Measurements from ENCODE around the gene ATAD3B. TPM values are rescaled to one million over a fixed set of nuclear protein-coding genes. Genes with fewer than 3 reads are reported as not detected.
"Not testable (repeated sequence)": the region's sequence is repeated elsewhere in the genome, so short reads cannot be mapped to it uniquely, and the experiment has no call there.

Gene ATAD3B
- total and polyA plus RNA-seq, 2 of the 4 experiments (the other 2 are of a cell fraction), result 13.8 to 29.0 TPM

- no CpG with 5 or more reads among the region's 34 CpGs for WGBS, 2 experiments (ENCODE audit: extremely low coverage in 2 of 2, insufficient read length in 1 of 2)
- ATAC-seq (ENCODE audit: low read depth); intact Hi-C loops (cut with micrococcal nuclease): not testable (repeated sequence)
These were observed 37.4 kb downstream of the ATAD3B start for GRCh38 chr1:1508775-1509464.

GRCh38 chr1:1509465-1509850, 37.9 kb downstream of the ATAD3B start:
- H2BK20ac ChIP-seq (ENCODE audit: low read depth, low read length); H2AK9ac ChIP-seq (replicated peaks; ENCODE audit: low read depth, low read length, poor library complexity); H4K91ac ChIP-seq (ENCODE audit: insufficient read depth, low read depth, low read length); intact Hi-C loops (cut with micrococcal nuclease); H3K56ac ChIP-seq (ENCODE audit: extremely low read depth, insufficient read depth, low read length); H2BK120ac ChIP-seq (ENCODE audit: low read depth, low read length); H3K4me3 ChIP-seq (ENCODE audit: insufficient read depth, low read depth, low read length); H2BK15ac ChIP-seq (ENCODE audit: low read depth, low read length); H4K5ac ChIP-seq (ENCODE audit: low read depth, low read length); H3K9me3 ChIP-seq (ENCODE audit: control insufficient read depth, insufficient read depth, low read length); H3K23ac ChIP-seq (ENCODE audit: low read depth, low read length); in situ Hi-C loops (cut with MboI; ENCODE audit: low sequenced_read_pairs); H3K14ac ChIP-seq (replicated peaks; ENCODE audit: low read depth, low read length); H3K9me1 ChIP-seq (ENCODE audit: insufficient read depth, low read length); H3K4me2 ChIP-seq (ENCODE audit: low read depth, low read length); H3K9ac ChIP-seq (ENCODE audit: low read depth, low read length); POLR2A ChIA-PET (ENCODE audit: unreplicated experiment); H3K36me3 ChIP-seq (ENCODE audit: control insufficient read depth, insufficient read depth, low read length); H3K18ac ChIP-seq (ENCODE audit: low read depth, low read length); dilution Hi-C loops (cut with HindIII; ENCODE audit: low sequenced_read_pairs, unreplicated experiment); BruUV-seq (replicated peaks); H3K4ac ChIP-seq (ENCODE audit: low read depth, low read length); ATAC-seq (ENCODE audit: low read depth); H2AK5ac ChIP-seq (ENCODE audit: low read depth, low read length); H4K8ac ChIP-seq (ENCODE audit: low read depth in 2 of 2, low read length in 2 of 2); H3K27ac ChIP-seq (ENCODE audit: insufficient read depth, low read length); H3K27me3 ChIP-seq (ENCODE audit: control insufficient read depth, insufficient read depth, low read length); DNase-seq; H2AFZ ChIP-seq (replicated peaks; ENCODE audit: low read length, poor library complexity); H3K4me1 ChIP-seq (ENCODE audit: control insufficient read depth, insufficient read depth, low read length); H2BK5ac ChIP-seq (ENCODE audit: low read depth, low read length, poor library complexity, severe bottlenecking); H4K20me1 ChIP-seq (ENCODE audit: insufficient read depth, low read length): not testable (repeated sequence)
- WGBS, 2 experiments (ENCODE audit: extremely low coverage in 2 of 2, insufficient read length in 1 of 2), result no CpG with 5 or more reads among the region's 21 CpGs
- CTCF ChIA-PET, result interaction anchor here (0.6 kb wide), 1 partner anchor 396 kb away, joined by 3 read pairs; no protein-coding TSS in a partner anchor
- H3K79me1 ChIP-seq (ENCODE audit: low read depth in 1 of 2, low read length in 2 of 2), result peaks cover 6 to 11% of the 10 kb centered on the region in 2 experiments; a peak in 3 of 4 replicates

More at GRCh38 chr1:1508775-1509464, 37.4 kb downstream of the ATAD3B start:
- H3K9me3 ChIP-seq (ENCODE audit: control insufficient read depth, insufficient read depth, low read length); DNase-seq; H2BK5ac ChIP-seq (ENCODE audit: low read depth, low read length, poor library complexity, severe bottlenecking); in situ Hi-C loops (cut with MboI; ENCODE audit: low sequenced_read_pairs); H3K4me2 ChIP-seq (ENCODE audit: low read depth, low read length); H3K4ac ChIP-seq (ENCODE audit: low read depth, low read length); H3K4me3 ChIP-seq (ENCODE audit: insufficient read depth, low read depth, low read length); H3K36me3 ChIP-seq (ENCODE audit: control insufficient read depth, insufficient read depth, low read length); H2BK15ac ChIP-seq (ENCODE audit: low read depth, low read length); H3K56ac ChIP-seq (ENCODE audit: extremely low read depth, insufficient read depth, low read length); H3K23ac ChIP-seq (ENCODE audit: low read depth, low read length); H2BK120ac ChIP-seq (ENCODE audit: low read depth, low read length); H3K18ac ChIP-seq (ENCODE audit: low read depth, low read length); H3K9ac ChIP-seq (ENCODE audit: low read depth, low read length); H4K20me1 ChIP-seq (ENCODE audit: insufficient read depth, low read length); H4K91ac ChIP-seq (ENCODE audit: insufficient read depth, low read depth, low read length); H3K27ac ChIP-seq (ENCODE audit: insufficient read depth, low read length); H2AFZ ChIP-seq (replicated peaks; ENCODE audit: low read length, poor library complexity); H3K14ac ChIP-seq (replicated peaks; ENCODE audit: low read depth, low read length); CTCF ChIA-PET; H2BK20ac ChIP-seq (ENCODE audit: low read depth, low read length); H4K8ac ChIP-seq (ENCODE audit: low read depth in 2 of 2, low read length in 2 of 2); H3K4me1 ChIP-seq (ENCODE audit: control insufficient read depth, insufficient read depth, low read length); H3K9me1 ChIP-seq (ENCODE audit: insufficient read depth, low read length); BruUV-seq (replicated peaks); dilution Hi-C loops (cut with HindIII; ENCODE audit: low sequenced_read_pairs, unreplicated experiment); POLR2A ChIA-PET (ENCODE audit: unreplicated experiment); H2AK5ac ChIP-seq (ENCODE audit: low read depth, low read length); H4K5ac ChIP-seq (ENCODE audit: low read depth, low read length); H3K27me3 ChIP-seq (ENCODE audit: control insufficient read depth, insufficient read depth, low read length); H2AK9ac ChIP-seq (replicated peaks; ENCODE audit: low read depth, low read length, poor library complexity): not testable (repeated sequence)
- peaks cover 6 to 11% of the 10 kb centered on the region in 2 experiments; a peak in 3 of 4 replicates for H3K79me1 ChIP-seq (ENCODE audit: low read depth in 1 of 2, low read length in 2 of 2)
